ENCODE measurements around the gene STS. TPM values are rescaled to one million over a fixed set of nuclear protein-coding genes. Genes with fewer than 3 reads are reported as not detected.

Gene STS
- total RNA-seq, 2 experiments from 2014 or later, result 0.47 to 0.50 TPM

DNA sequence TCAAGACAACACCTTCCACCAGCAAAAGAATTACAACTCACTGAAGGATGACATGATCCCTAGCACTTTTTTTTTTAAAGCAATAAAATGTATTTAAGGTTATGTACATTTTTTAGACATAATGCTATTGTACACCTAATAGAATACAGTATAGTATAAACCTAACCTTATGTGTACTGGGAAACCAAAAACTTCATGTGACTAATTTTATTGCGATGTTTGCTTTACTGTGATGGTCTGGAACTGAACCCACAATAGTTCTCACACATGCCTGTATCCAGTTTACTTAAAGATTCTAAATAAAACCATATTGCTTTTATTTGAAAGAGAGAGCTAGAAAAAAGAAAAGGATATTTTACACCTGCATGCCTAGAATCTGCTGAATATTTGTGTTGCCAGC lies 4.4 kb upstream of the STS start:
- Histone ChIP-seq H3K4me1 (ENCODE audit: insufficient read depth, low read length) (peaks cover 5% of the 10 kb centered on the region), H3K36me3 (ENCODE audit: insufficient read depth, low read length) (no peaks in the 10 kb centered on the region), H3K9me3 (ENCODE audit: control insufficient read depth in 1 of 2, insufficient read depth in 1 of 2, low read length in 2 of 2) (no peaks in the 10 kb centered on the region), H3K27me3 (ENCODE audit: control insufficient read depth in 1 of 2, insufficient read depth in 2 of 2, low read length in 2 of 2) (no peaks in the 10 kb centered on the region), H3K4me3 (ENCODE audit: low read length) (no peak overlapping the region), H3K27ac (ENCODE audit: low read depth in 1 of 2, low read length in 2 of 2) (no peak overlapping the region)
- no peak for DNase-seq
- no peaks in the 10 kb centered on the region for H3K9me3 Mint-ChIP-seq
- CTCF ChIA-PET, result no interaction called here
- intact Hi-C loops (cut with DNase I, micrococcal nuclease), result loop anchor here in 1 of 2 experiments (5.0 to 10.0 kb wide), 2 partner anchors 56 to 782 kb away; partner anchors contain the start of gene PNPLA4
- H3K4me1 Mint-ChIP-seq (ENCODE audit: low read depth), result peaks cover 30% of the 10 kb centered on the region
- TF ChIP-seq, protein P1, sequence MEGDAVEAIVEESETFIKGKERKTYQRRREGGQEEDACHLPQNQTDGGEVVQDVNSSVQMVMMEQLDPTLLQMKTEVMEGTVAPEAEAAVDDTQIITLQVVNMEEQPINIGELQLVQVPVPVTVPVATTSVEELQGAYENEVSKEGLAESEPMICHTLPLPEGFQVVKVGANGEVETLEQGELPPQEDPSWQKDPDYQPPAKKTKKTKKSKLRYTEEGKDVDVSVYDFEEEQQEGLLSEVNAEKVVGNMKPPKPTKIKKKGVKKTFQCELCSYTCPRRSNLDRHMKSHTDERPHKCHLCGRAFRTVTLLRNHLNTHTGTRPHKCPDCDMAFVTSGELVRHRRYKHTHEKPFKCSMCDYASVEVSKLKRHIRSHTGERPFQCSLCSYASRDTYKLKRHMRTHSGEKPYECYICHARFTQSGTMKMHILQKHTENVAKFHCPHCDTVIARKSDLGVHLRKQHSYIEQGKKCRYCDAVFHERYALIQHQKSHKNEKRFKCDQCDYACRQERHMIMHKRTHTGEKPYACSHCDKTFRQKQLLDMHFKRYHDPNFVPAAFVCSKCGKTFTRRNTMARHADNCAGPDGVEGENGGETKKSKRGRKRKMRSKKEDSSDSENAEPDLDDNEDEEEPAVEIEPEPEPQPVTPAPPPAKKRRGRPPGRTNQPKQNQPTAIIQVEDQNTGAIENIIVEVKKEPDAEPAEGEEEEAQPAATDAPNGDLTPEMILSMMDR (IDR thresholded peaks at IDR 0.05), result no peak
- H3K4me3 Mint-ChIP-seq, result no peak overlapping the region
- no peaks in the 10 kb centered on the region for H3K36me3 Mint-ChIP-seq (ENCODE audit: low read depth)
- ATAC-seq (ENCODE audit: poor library complexity), result no peak
- H3K27ac Mint-ChIP-seq, result no peak overlapping the region
- POLR2A ChIA-PET, result no interaction called here
- H3K27me3 Mint-ChIP-seq, result no peaks in the 10 kb centered on the region

DNA sequence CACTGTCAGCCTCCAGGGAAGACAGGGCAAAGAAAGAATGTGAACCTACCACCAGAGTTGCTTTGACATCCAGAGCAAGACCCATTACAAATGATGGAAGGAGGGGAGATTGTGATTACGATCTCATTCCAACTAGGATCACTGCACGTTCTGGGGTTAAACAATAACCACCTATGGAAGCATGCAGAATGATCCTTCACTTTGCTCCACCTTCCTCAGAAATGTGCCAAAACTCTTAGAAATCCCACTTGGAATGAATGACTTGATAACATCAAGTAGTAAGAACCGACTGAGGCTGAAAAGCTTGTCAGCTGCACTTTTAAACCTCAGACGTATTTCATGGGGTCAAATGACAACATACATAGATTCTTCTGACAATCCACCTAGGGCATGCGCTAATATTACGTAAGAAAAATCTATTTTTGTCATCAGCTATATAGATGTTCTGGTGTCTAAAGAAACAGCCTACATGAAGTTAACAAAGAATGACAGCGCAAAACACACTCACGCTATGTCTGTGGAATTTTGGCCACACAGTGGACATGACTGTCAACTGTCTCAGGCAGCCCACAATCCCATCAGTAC lies 3.5 kb upstream of the STS start:
- Histone ChIP-seq H3K9me3 (ENCODE audit: control insufficient read depth in 1 of 2, insufficient read depth in 1 of 2, low read length in 2 of 2) (no peaks in the 10 kb centered on the region), H3K36me3 (ENCODE audit: insufficient read depth, low read length) (no peaks in the 10 kb centered on the region), H3K4me1 (ENCODE audit: insufficient read depth, low read length) (peaks cover 10% of the 10 kb centered on the region), H3K4me3 (ENCODE audit: low read length) (no peak overlapping the region), H3K27me3 (ENCODE audit: control insufficient read depth in 1 of 2, insufficient read depth in 2 of 2, low read length in 2 of 2) (no peaks in the 10 kb centered on the region), H3K27ac (ENCODE audit: low read depth in 1 of 2, low read length in 2 of 2) (no peak overlapping the region)
- Mint-ChIP-seq H3K4me3 (no peak overlapping the region), H3K4me1 (ENCODE audit: low read depth) (peaks cover 29% of the 10 kb centered on the region), H3K9me3 (no peaks in the 10 kb centered on the region), H3K27me3 (no peaks in the 10 kb centered on the region), H3K27ac (peak overlapping the region; percentile 20), H3K36me3 (ENCODE audit: low read depth) (peaks cover 5% of the 10 kb centered on the region)
- intact Hi-C loops (cut with DNase I, micrococcal nuclease), result loop anchor here in 1 of 2 experiments (5.0 to 10.0 kb wide), 2 partner anchors 57 to 781 kb away; partner anchors contain the start of gene PNPLA4
- TF ChIP-seq, protein P1 (IDR thresholded peaks at IDR 0.05), result no peak
- POLR2A ChIA-PET, result no interaction called here
- no peak for ATAC-seq (ENCODE audit: poor library complexity)
- DNase-seq, result no peak
- CTCF ChIA-PET, result no interaction called here

DNA sequence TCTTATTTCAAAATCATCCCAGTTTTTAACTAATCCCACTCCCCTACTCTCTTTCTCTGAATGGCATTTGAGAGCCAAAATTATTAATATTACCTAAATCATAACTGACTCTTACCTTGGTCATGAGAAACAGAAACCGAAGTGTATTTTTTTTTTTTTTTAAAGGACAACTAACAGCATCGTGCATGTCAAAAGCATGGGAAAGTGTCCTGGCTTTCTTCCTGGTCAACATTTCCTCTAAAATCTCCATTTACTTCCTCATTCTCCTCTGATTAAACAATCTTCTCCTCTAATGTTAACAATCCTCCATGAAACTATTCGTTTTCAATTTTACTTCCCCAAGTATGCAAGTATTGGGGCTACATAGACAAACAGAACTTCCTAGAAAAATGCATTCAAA lies 2.1 kb upstream of the STS start:
- ChIA-PET POLR2A (interaction anchor here (1.4 kb wide), 1 partner anchor 11 kb away, joined by 5 read pairs; no protein-coding TSS in a partner anchor), CTCF (interaction anchor here (1.3 to 2.2 kb wide), 2 partner anchors 11 to 26 kb away, joined by 4 to 5 read pairs; no protein-coding TSS in a partner anchor)
- no peaks in the 10 kb centered on the region for H3K36me3 ChIP-seq (ENCODE audit: insufficient read depth, low read length)
- H3K9me3 ChIP-seq (ENCODE audit: control insufficient read depth in 1 of 2, insufficient read depth in 1 of 2, low read length in 2 of 2), result no peaks in the 10 kb centered on the region
- no peaks in the 10 kb centered on the region for H3K27me3 Mint-ChIP-seq
- TF ChIP-seq, protein P1 (IDR thresholded peaks at IDR 0.05), result no peak
- H3K4me1 Mint-ChIP-seq (ENCODE audit: low read depth), result peaks cover 29% of the 10 kb centered on the region
- no peaks in the 10 kb centered on the region for H3K9me3 Mint-ChIP-seq
- no peak overlapping the region for H3K4me3 ChIP-seq (ENCODE audit: low read length)
- intact Hi-C loops (cut with DNase I, micrococcal nuclease), result loop anchor here in 1 of 2 experiments (10.0 kb wide), 1 partner anchor 779 kb away; the partner anchor contains the start of gene PNPLA4
- ATAC-seq (ENCODE audit: poor library complexity), result no peak
- H3K27ac ChIP-seq (ENCODE audit: low read depth in 1 of 2, low read length in 2 of 2), result no peak overlapping the region
- peaks cover 5% of the 10 kb centered on the region for H3K36me3 Mint-ChIP-seq (ENCODE audit: low read depth)
- H3K27me3 ChIP-seq (ENCODE audit: control insufficient read depth in 1 of 2, insufficient read depth in 2 of 2, low read length in 2 of 2), result no peaks in the 10 kb centered on the region
- no peak overlapping the region for H3K4me3 Mint-ChIP-seq
- peaks cover 10% of the 10 kb centered on the region for H3K4me1 ChIP-seq (ENCODE audit: insufficient read depth, low read length)
- no peak for DNase-seq
- peak overlapping the region; percentile 93 for H3K27ac Mint-ChIP-seq
